ENCODE data around the gene XXYLT1.

XXYLT1 gene

GRCh38 chr3:195181113-195181498 is 89.9 kb downstream of the XXYLT1 start:
- H3K27ac ChIP-seq (ENCODE audit: low read depth, low read length), result no peak overlapping the region
- no peaks in the 10 kb centered on the region for H3K36me3 ChIP-seq (ENCODE audit: insufficient read depth, low read length)
- H3K4me3 ChIP-seq (ENCODE audit: low read depth, low read length), result no peak overlapping the region
- no peaks in the 10 kb centered on the region for H3K4me1 ChIP-seq (ENCODE audit: control insufficient read depth, insufficient read depth, low read length, unreplicated experiment)
- no peak overlapping the region for H2AFZ ChIP-seq (ENCODE audit: low read length, unreplicated experiment)
- no peaks in the 10 kb centered on the region for H3K27me3 ChIP-seq (ENCODE audit: insufficient read depth, low read length)
- no peaks in the 10 kb centered on the region for H3K79me2 ChIP-seq (ENCODE audit: control insufficient read depth, insufficient read depth, low read length, unreplicated experiment)

GRCh38 chr3:195180490-195181112 is 90.4 kb downstream of the XXYLT1 start:
- Histone ChIP-seq H3K36me3 (ENCODE audit: insufficient read depth, low read length) (no peaks in the 10 kb centered on the region), H3K4me1 (ENCODE audit: control insufficient read depth, insufficient read depth, low read length, unreplicated experiment) (no peaks in the 10 kb centered on the region), H2AFZ (ENCODE audit: low read length, unreplicated experiment) (no peak overlapping the region), H3K27ac (ENCODE audit: low read depth, low read length) (no peak overlapping the region), H3K79me2 (ENCODE audit: control insufficient read depth, insufficient read depth, low read length, unreplicated experiment) (no peaks in the 10 kb centered on the region), H3K27me3 (ENCODE audit: insufficient read depth, low read length) (no peaks in the 10 kb centered on the region), H3K4me3 (ENCODE audit: low read depth, low read length) (no peak overlapping the region)

- no peaks in the 10 kb centered on the region for H3K36me3 ChIP-seq (ENCODE audit: insufficient read depth, low read length)
- H3K4me3 ChIP-seq (ENCODE audit: low read depth, low read length), result no peak overlapping the region
- no peaks in the 10 kb centered on the region for H3K79me2 ChIP-seq (ENCODE audit: control insufficient read depth, insufficient read depth, low read length, unreplicated experiment)
- H3K27me3 ChIP-seq (ENCODE audit: insufficient read depth, low read length), result no peaks in the 10 kb centered on the region
- no peaks in the 10 kb centered on the region for H3K4me1 ChIP-seq (ENCODE audit: control insufficient read depth, insufficient read depth, low read length, unreplicated experiment)
- H2AFZ ChIP-seq (ENCODE audit: low read length, unreplicated experiment), result no peak overlapping the region
- no peak overlapping the region for H3K27ac ChIP-seq (ENCODE audit: low read depth, low read length)
These were observed 91.0 kb downstream of the XXYLT1 start for GRCh38 chr3:195179776-195180489.

- H3K27me3 ChIP-seq (ENCODE audit: insufficient read depth, low read length), result no peaks in the 10 kb centered on the region
- H3K4me1 ChIP-seq (ENCODE audit: control insufficient read depth, insufficient read depth, low read length, unreplicated experiment), result no peaks in the 10 kb centered on the region
- H3K36me3 ChIP-seq (ENCODE audit: insufficient read depth, low read length), result no peaks in the 10 kb centered on the region
- no peak overlapping the region for H2AFZ ChIP-seq (ENCODE audit: low read length, unreplicated experiment)
- no peaks in the 10 kb centered on the region for H3K79me2 ChIP-seq (ENCODE audit: control insufficient read depth, insufficient read depth, low read length, unreplicated experiment)
- H3K4me3 ChIP-seq (ENCODE audit: low read depth, low read length), result no peak overlapping the region
- H3K27ac ChIP-seq (ENCODE audit: low read depth, low read length), result no peak overlapping the region
These were observed 92.6 kb downstream of the XXYLT1 start for GRCh38 chr3:195178124-195178910.

GRCh38 chr3:195177422-195178123 is 93.4 kb downstream of the XXYLT1 start:
- Histone ChIP-seq H3K27ac (ENCODE audit: low read depth, low read length) (no peak overlapping the region), H2AFZ (ENCODE audit: low read length, unreplicated experiment) (no peak overlapping the region), H3K4me3 (ENCODE audit: low read depth, low read length) (no peak overlapping the region), H3K4me1 (ENCODE audit: control insufficient read depth, insufficient read depth, low read length, unreplicated experiment) (no peaks in the 10 kb centered on the region), H3K27me3 (ENCODE audit: insufficient read depth, low read length) (no peaks in the 10 kb centered on the region), H3K79me2 (ENCODE audit: control insufficient read depth, insufficient read depth, low read length, unreplicated experiment) (no peaks in the 10 kb centered on the region), H3K36me3 (ENCODE audit: insufficient read depth, low read length) (no peaks in the 10 kb centered on the region)

- Histone ChIP-seq H2AFZ (ENCODE audit: low read length, unreplicated experiment) (no peak overlapping the region), H3K36me3 (ENCODE audit: insufficient read depth, low read length) (no peaks in the 10 kb centered on the region), H3K27ac (ENCODE audit: low read depth, low read length) (no peak overlapping the region), H3K4me1 (ENCODE audit: control insufficient read depth, insufficient read depth, low read length, unreplicated experiment) (no peaks in the 10 kb centered on the region), H3K4me3 (ENCODE audit: low read depth, low read length) (no peak overlapping the region), H3K27me3 (ENCODE audit: insufficient read depth, low read length) (no peaks in the 10 kb centered on the region), H3K79me2 (ENCODE audit: control insufficient read depth, insufficient read depth, low read length, unreplicated experiment) (no peaks in the 10 kb centered on the region)
These were observed 94.2 kb downstream of the XXYLT1 start for GRCh38 chr3:195176776-195177175.

GRCh38 chr3:195175476-195176337 is 95.3 kb downstream of the XXYLT1 start:
- no peaks in the 10 kb centered on the region for H3K27me3 ChIP-seq (ENCODE audit: insufficient read depth, low read length)
- H3K79me2 ChIP-seq (ENCODE audit: control insufficient read depth, insufficient read depth, low read length, unreplicated experiment), result no peaks in the 10 kb centered on the region
- H2AFZ ChIP-seq (ENCODE audit: low read length, unreplicated experiment), result no peak overlapping the region
- H3K4me3 ChIP-seq (ENCODE audit: low read depth, low read length), result no peak overlapping the region
- H3K4me1 ChIP-seq (ENCODE audit: control insufficient read depth, insufficient read depth, low read length, unreplicated experiment), result no peaks in the 10 kb centered on the region
- H3K36me3 ChIP-seq (ENCODE audit: insufficient read depth, low read length), result no peaks in the 10 kb centered on the region
- no peak overlapping the region for H3K27ac ChIP-seq (ENCODE audit: low read depth, low read length)

- H3K27me3 ChIP-seq (ENCODE audit: insufficient read depth, low read length), result no peaks in the 10 kb centered on the region
- H3K4me3 ChIP-seq (ENCODE audit: low read depth, low read length), result no peak overlapping the region
- H3K27ac ChIP-seq (ENCODE audit: low read depth, low read length), result no peak overlapping the region
- no peak overlapping the region for H2AFZ ChIP-seq (ENCODE audit: low read length, unreplicated experiment)
- no peaks in the 10 kb centered on the region for H3K79me2 ChIP-seq (ENCODE audit: control insufficient read depth, insufficient read depth, low read length, unreplicated experiment)
- no peaks in the 10 kb centered on the region for H3K36me3 ChIP-seq (ENCODE audit: insufficient read depth, low read length)
- H3K4me1 ChIP-seq (ENCODE audit: control insufficient read depth, insufficient read depth, low read length, unreplicated experiment), result no peaks in the 10 kb centered on the region
These were observed 95.9 kb downstream of the XXYLT1 start for GRCh38 chr3:195175076-195175475.

GRCh38 chr3:195173657-195174056 is 97.3 kb downstream of the XXYLT1 start:
- no peak overlapping the region for H3K4me3 ChIP-seq (ENCODE audit: low read depth, low read length)
- H3K36me3 ChIP-seq (ENCODE audit: insufficient read depth, low read length), result no peaks in the 10 kb centered on the region
- H3K4me1 ChIP-seq (ENCODE audit: control insufficient read depth, insufficient read depth, low read length, unreplicated experiment), result no peaks in the 10 kb centered on the region
- no peak overlapping the region for H2AFZ ChIP-seq (ENCODE audit: low read length, unreplicated experiment)
- H3K27ac ChIP-seq (ENCODE audit: low read depth, low read length), result no peak overlapping the region
- H3K79me2 ChIP-seq (ENCODE audit: control insufficient read depth, insufficient read depth, low read length, unreplicated experiment), result no peaks in the 10 kb centered on the region
- no peaks in the 10 kb centered on the region for H3K27me3 ChIP-seq (ENCODE audit: insufficient read depth, low read length)

GRCh38 chr3:195172896-195173295 is 98.1 kb downstream of the XXYLT1 start:
- Histone ChIP-seq H3K36me3 (ENCODE audit: insufficient read depth, low read length) (no peaks in the 10 kb centered on the region), H3K27me3 (ENCODE audit: insufficient read depth, low read length) (no peaks in the 10 kb centered on the region), H3K4me3 (ENCODE audit: low read depth, low read length) (no peak overlapping the region), H3K79me2 (ENCODE audit: control insufficient read depth, insufficient read depth, low read length, unreplicated experiment) (no peaks in the 10 kb centered on the region), H3K27ac (ENCODE audit: low read depth, low read length) (no peak overlapping the region), H3K4me1 (ENCODE audit: control insufficient read depth, insufficient read depth, low read length, unreplicated experiment) (no peaks in the 10 kb centered on the region), H2AFZ (ENCODE audit: low read length, unreplicated experiment) (no peak overlapping the region)

Data from ACC112 (cell line).